GM19452 (cell line): ENCODE data around the gene PRKCE.

Experiments
- ATAC-seq: cut with Tn5 transposase; IDR thresholded peaks from one replicate; pipeline ENCODE4 v1.9.1; 2021; ENCODE audit not compliant: unreplicated experiment

Gene PRKCE

GRCh38 chr2:46064396-46064795 is 412.9 kb downstream of the PRKCE start:
- ATAC-seq = no peak

- ATAC-seq = no peak
These were observed 413.7 kb downstream of the PRKCE start for GRCh38 chr2:46065152-46065551.

DNA sequence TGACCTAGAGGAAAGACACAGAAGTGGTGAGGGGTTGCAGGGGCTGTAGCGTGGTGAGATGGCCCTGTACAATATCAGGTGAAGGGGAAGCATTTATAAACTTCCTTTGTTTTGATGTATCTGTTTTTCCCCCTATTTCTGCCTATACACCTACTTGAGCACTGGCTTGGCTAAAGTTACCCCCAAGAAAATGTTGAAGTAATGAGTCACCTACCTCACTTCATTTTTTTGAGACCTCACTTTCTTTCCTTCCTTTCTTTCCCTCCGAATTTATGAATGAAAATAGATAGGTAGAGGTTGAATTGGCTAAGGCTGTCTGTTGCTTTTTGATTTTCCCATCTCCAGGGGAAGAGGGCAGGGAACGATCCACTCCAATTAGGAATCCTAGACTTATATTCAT is 414.6 kb downstream of the PRKCE start:
- ATAC-seq = no peak

GRCh38 chr2:46066601-46067000 is 415.1 kb downstream of the PRKCE start:
- no peak for ATAC-seq

DNA sequence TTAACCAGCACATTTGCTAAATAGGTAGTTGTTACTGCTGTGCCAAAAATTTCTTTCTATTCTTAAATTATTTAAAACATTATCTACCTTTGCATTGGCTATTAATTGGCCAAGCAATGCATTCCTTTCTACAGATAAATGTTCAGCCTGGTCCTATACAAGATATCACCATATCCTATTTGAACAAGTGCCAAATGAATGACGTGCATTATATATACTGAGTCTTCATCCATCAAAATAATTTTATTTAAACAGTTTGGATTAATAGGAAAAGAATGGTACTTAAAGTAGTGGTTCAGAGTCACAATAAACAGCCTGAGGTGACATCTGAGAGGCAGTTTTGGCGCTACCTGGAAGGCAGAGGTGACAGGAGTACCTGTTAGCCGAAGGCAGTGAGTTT is 415.6 kb downstream of the PRKCE start:
- no peak for ATAC-seq

GRCh38 chr2:46067501-46068305 is 416.2 kb downstream of the PRKCE start:
- ATAC-seq = no peak

DNA sequence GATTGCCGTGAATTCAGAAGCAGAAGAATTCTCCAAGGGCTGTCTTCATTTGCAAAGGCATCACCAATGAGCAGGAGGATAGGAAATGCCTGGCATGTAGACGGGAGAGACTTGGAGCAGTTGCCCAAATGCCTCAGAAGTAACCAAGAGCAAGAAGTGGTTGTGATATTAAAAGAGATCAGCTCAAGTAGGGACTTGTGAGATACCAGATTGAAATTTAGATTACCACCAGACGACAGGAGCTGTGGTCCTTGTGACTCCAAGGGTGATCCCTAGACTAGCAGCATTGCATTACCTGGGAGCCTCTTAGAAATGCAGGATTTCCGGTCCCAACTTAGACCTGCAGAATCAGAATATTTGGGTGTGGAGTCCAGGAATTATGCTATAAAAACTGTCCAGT is 417.2 kb downstream of the PRKCE start:
- no peak for ATAC-seq

- ATAC-seq = no peak
These were observed 419.6 kb downstream of the PRKCE start for GRCh38 chr2:46071074-46071473.

DNA sequence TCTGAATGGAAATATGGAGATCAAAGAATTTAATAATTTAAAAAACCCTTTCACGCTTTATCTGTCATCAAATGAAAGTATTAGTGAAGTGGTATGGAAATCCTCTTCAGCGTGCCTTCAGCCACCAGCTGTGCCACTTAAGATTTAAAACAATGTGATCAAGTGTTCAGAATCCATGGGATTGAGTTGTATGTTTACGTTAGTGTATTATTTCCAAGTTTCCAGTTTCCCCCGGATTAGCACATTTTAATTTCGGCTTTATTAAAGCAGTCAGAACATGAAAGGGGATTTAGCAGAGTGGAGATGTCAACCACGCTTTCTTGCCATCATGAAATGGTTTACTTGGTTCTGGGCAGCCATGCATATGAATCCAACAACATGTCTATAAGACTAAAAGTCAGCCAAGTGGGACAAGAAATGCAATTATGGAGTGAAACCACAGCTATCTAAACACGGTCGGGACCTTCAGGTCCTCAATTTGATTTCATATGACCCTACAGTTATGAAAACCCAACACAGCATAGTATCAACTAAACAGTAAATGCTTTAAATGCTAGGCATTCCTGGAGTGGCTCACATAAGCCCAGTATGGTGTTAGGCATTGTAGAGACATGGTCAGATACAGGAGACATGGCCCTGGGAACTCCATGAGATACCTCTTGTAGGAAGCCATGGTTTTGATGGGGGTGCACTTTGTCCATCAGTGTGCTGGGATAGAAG is 420.8 kb downstream of the PRKCE start:
- no peak for ATAC-seq

DNA sequence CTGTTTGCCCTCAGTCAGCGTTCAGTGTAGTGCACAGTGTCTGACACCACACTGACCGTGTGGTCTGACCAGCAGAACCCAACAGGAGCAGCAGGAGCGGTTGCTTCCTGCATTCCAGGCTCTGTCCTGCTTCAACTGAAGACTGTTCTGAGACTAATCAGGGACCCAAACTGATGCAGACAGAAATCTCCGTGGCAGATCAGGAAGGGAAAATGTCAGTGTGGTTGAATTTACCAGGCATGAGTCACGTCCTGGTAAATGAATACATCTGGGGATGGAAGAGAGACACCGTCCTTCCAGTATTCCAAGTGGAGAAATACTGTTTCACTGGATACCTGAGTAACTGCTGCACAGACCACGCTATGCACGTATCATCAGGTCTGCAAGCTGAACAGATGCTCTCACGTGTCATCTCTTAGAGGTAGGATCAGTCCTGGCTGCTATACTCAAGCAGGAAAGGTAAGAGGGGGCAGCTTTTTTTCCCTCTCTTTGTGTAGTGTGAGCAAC is 422.1 kb downstream of the PRKCE start:
- ATAC-seq = no peak

DNA sequence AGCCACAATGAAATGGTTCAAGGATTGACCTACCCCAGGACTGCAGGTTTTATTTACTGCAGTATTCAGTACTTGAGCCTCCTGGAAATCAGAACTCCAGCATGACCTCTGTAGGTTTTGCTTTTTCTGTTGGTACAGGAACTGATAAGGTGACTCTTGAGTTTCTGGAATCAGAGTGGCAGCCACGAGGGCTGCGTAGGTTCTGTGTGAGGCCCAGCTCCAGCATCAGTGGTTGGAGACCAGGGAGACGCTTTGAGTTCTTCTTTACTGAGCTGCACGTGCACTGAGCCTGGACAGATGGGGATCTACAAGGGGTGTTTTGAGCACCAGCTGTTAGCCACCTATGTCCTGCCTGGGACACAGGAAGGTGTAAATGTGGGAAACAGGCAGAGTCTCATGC is 423.0 kb downstream of the PRKCE start:
- ATAC-seq = no peak

- no peak for ATAC-seq
These were observed 424.4 kb downstream of the PRKCE start for GRCh38 chr2:46075848-46076247.

DNA sequence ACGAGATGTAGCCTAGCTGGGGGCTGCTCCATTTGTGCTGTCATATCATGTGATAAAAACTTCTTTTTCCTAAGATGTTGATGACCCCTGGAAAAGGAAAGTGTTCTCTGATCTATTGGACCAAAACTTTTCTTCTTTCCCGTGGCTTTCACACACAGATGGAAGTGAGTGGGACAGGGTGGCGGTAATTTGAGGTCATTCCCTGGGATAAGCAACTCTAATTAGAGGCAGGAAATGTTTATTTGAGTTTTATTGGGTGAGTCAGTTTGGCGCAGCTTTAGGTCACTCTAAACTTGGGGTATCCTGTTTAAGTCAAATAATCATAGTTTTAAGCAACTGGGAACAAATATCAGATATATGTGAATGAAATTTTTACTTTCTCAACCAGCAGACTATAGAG is 424.8 kb downstream of the PRKCE start:
- no peak for ATAC-seq

- ATAC-seq = no peak
These were observed 425.4 kb downstream of the PRKCE start for GRCh38 chr2:46076875-46077274.

GRCh38 chr2:46077522-46078107 is 426.1 kb downstream of the PRKCE start:
- ATAC-seq = no peak

GRCh38 chr2:46079985-46080560 is 428.6 kb downstream of the PRKCE start:
- no peak for ATAC-seq

DNA sequence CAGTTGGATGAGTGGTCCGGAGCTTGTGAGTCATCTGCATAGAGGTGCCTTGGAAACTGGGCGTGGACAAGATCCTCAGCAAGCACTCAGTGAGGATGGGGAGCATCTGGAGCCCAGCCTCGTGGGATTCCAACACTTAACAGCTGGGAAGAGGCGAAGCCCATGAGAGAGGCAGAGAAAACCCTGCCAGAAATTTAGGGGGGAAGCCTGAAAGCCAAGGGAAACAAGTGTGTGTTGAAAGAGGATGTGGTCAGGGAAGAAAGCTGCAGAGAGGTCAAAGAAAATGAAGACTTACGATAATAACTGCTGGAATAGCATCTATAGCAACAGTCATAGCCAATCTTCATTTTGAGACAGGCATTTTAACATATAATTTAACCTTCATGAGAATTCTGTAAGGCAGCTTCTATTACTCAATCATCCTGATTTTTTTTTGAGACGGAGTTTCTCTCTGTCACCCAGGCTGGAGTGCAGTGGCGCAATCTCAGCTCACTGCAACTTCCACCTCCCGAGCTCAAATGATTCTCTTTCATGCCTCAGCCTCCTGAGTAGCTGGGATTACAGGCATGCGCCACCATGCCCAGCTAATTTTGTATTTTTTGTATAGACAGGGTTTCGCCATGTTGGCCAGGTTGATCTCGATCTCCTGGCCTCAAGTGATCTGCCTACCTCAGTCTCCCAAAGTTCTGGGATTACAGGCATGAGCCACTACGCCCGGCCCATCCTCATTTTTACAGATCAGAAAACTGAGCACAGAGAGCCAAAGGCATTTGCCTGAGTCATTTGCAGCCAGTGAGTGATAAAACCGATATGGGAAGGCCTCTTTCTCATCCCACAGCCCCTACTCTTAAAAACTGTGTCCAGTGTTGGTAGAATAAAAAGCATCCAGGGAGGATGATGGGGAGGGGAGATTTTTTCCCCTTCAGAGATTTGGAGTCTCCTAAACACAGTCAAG is 431.3 kb downstream of the PRKCE start:
- no peak for ATAC-seq

DNA sequence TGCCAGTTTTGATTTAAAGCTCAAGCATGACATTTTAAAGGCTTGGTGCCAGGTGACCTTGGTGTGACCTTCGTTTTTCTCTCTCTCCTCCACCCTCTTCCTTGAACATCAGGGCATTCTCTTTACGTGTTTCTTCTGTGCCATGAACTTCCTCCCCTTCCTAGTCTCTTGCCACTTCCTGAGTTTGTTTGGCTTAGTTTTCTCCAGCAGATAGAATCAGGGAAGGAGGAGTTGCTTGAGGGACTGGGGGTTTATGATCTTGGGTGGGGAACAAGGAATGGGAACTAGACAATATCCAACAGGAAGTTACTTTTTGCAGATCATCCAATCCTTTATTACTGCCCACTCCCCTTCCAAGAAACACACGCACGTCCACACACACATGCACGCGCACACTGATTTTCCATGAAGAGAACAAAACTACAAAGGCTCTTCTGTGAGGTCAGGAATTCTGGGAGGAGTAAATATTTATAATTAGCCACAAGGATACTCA is 435.1 kb downstream of the PRKCE start:
- no peak for ATAC-seq

- ATAC-seq = no peak
These were observed 436.0 kb downstream of the PRKCE start for GRCh38 chr2:46087492-46087891.

DNA sequence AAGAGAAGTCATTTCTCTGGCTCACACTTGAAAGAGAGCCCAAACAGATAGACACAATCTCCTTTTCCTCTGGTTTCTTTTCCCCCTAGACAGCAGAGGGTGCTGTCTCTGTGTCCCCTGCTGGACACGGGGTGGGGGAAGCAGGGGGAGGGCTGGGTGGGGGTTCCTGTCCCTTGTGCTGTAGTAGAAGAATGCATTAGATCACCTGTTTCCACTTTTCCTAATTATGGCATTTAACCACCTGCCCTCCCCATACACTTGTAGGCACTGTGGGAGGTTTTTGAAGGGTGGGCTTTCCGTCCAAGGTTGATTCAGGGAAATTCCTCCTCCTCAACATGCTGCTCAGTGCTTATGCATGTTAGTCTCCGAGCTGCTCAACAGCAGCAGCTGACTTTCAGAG is 439.5 kb downstream of the PRKCE start:
- no peak for ATAC-seq
